ENCODE data around the gene ATP4A.

The ATP4A gene

DNA sequence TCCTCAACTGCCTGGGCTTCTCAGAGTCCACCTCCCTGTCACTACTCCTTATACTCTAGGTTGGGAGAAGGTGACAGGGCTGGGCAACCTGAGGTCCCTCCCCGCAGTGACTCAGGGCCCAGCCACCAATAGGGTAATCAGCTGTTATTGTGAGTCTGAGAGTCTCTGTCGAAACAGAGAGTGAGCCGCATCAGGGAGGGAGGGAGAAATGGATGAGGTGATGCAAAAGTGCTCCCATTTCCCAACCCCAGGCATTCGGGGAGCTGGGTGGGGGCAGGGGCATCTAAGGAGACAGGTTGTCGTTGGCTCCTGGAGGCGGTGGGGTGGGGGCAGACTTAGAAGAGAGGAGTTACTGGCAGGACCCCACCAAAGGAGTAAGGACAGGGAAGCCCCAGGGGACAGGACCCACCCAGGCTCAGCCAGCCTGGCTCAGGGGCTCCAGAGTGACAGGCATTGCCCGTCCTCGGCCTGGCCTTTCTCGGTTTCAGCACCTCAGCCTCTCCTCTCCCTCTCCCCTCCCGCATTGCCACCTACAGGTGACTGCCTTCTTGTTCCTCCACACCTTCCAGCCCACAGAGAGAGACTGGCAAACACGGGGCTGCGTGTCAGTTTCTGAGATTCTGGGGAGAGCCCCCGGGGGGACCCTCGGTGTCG is 49.7 kb downstream of the ATP4A start, which contains the start of gene DMKN:
Gene DMKN (minus strand): TSS at position 22 of the 654 bp plus-strand sequence. CDS start 174 bp downstream, outside the sequence.
- Mint-ChIP-seq H3K4me1 (peaks cover 32% of the 10 kb centered on the region), H3K9me3 (no peaks in the 10 kb centered on the region), H3K27ac (no peak within 1 kb of the TSS), H3K4me3 (peak within 1 kb of the TSS; percentile 24), H3K36me3 (ENCODE audit: low read depth) (no peaks in the 10 kb centered on the region), H3K27me3 (ENCODE audit: low read depth, poor library complexity) (peaks cover 67% of the 10 kb centered on the region)
- no peak for DNase-seq
- TF ChIP-seq CTCF (IDR thresholded peaks at IDR 0.05) = no peak

GRCh38 chr19:35512831-35513627 is 50.4 kb downstream of the ATP4A start:
- H3K4me1 Mint-ChIP-seq = peaks cover 40% of the 10 kb centered on the region
- peak overlapping the region; percentile 24 for H3K4me3 Mint-ChIP-seq
- DNase-seq = no peak
- no peaks in the 10 kb centered on the region for H3K36me3 Mint-ChIP-seq (ENCODE audit: low read depth)
- no peak for TF ChIP-seq CTCF (IDR thresholded peaks at IDR 0.05)
- no peak overlapping the region for H3K27ac Mint-ChIP-seq
- no peaks in the 10 kb centered on the region for H3K9me3 Mint-ChIP-seq
- peaks cover 67% of the 10 kb centered on the region for H3K27me3 Mint-ChIP-seq (ENCODE audit: low read depth, poor library complexity)

- no peak for TF ChIP-seq CTCF (IDR thresholded peaks at IDR 0.05)
- Mint-ChIP-seq H3K4me3 (no peak overlapping the region), H3K4me1 (peaks cover 54% of the 10 kb centered on the region), H3K27me3 (ENCODE audit: low read depth, poor library complexity) (peaks cover 75% of the 10 kb centered on the region), H3K27ac (no peak overlapping the region), H3K9me3 (no peaks in the 10 kb centered on the region), H3K36me3 (ENCODE audit: low read depth) (no peaks in the 10 kb centered on the region)
- DNase-seq = no peak
These were observed 52.1 kb downstream of the ATP4A start for GRCh38 chr19:35511337-35511736.

- no peaks in the 10 kb centered on the region for H3K9me3 Mint-ChIP-seq
- H3K4me1 Mint-ChIP-seq = peaks cover 61% of the 10 kb centered on the region
- TF ChIP-seq CTCF (IDR thresholded peaks at IDR 0.05) = no peak
- H3K4me3 Mint-ChIP-seq = peak overlapping the region; percentile 90
- peaks cover 71% of the 10 kb centered on the region for H3K27me3 Mint-ChIP-seq (ENCODE audit: low read depth, poor library complexity)
- H3K27ac Mint-ChIP-seq = no peak overlapping the region
- H3K36me3 Mint-ChIP-seq (ENCODE audit: low read depth) = no peaks in the 10 kb centered on the region
- no peak for DNase-seq
These were observed 52.9 kb downstream of the ATP4A start for GRCh38 chr19:35510626-35510964.

DNA sequence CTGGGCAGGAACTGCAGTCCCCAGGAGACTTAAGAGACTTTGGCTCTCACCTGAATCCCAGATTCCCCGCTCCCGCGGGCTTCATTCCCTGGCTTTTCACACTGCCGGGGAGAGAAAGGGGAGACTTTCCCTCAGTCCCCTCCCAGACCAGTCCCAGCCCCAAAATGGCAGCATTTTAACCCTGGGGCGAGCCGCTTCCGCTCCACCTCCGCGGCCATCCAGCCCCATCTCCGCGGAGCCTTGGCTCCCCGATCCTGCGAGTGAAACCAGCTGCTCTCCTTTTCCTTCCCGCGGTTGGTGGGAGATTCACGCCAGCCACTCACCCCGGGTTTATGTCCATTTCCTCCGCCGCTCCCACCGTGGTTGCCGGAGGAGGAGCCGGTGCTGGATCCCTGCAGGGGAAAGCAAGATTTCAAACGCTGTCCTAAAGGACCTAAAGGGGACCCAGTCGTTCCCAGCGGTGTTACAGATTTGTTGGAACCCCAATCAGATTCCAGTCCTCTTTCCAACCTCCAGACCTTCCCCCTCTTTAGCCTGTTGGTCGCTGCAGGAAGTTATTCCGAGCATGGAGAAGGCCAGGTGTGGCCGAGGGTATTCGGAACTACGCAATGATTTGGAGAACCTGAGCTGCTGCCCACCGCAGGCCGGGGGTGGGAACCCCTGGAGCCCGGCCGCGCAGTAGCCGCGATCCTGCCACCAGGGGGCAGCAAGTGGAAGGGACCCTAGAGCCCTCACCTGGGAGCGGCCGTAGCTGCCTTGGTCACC is 53.4 kb downstream of the ATP4A start:
- no peak overlapping the region for H3K27ac Mint-ChIP-seq
- peak overlapping the region; percentile 90 for H3K4me3 Mint-ChIP-seq
- peaks cover 71% of the 10 kb centered on the region for H3K27me3 Mint-ChIP-seq (ENCODE audit: low read depth, poor library complexity)
- H3K36me3 Mint-ChIP-seq (ENCODE audit: low read depth) = no peaks in the 10 kb centered on the region
- TF ChIP-seq CTCF (IDR thresholded peaks at IDR 0.05) = peak; percentile 98
- H3K4me1 Mint-ChIP-seq = peaks cover 67% of the 10 kb centered on the region
- H3K9me3 Mint-ChIP-seq = no peaks in the 10 kb centered on the region
- peak; percentile 95 for DNase-seq
